ENCODE data around the gene FSTL4. TPM values are rescaled to one million over a fixed set of nuclear protein-coding genes. Genes with fewer than 3 reads are reported as not detected.

The FSTL4 gene
- total RNA-seq, 1 donor from 2014 or later = 0.07 TPM

GRCh38 chr5:133365738-133366137, 246.6 kb downstream of the FSTL4 start:
- H3K9me3 Mint-ChIP-seq (ENCODE audit: low read depth) = no peaks in the 10 kb centered on the region
- H3K4me1 Mint-ChIP-seq (ENCODE audit: low read depth) = no peaks in the 10 kb centered on the region
- peaks cover 29% of the 10 kb centered on the region for H3K27me3 Mint-ChIP-seq (ENCODE audit: low read depth)
- no peak overlapping the region for H3K27ac Mint-ChIP-seq (ENCODE audit: unreplicated experiment)
- no peak for DNase-seq (ENCODE audit: low spot score)
- no peak overlapping the region for H3K4me3 Mint-ChIP-seq (ENCODE audit: unreplicated experiment)
- TF ChIP-seq CTCF (IDR thresholded peaks at IDR 0.05) = no peak
- H3K36me3 Mint-ChIP-seq (ENCODE audit: low read depth) = no peaks in the 10 kb centered on the region

GRCh38 chr5:133364936-133365707, 247.2 kb downstream of the FSTL4 start:
- peaks cover 35% of the 10 kb centered on the region for H3K27me3 Mint-ChIP-seq (ENCODE audit: low read depth)
- no peaks in the 10 kb centered on the region for H3K4me1 Mint-ChIP-seq (ENCODE audit: low read depth)
- H3K27ac Mint-ChIP-seq (ENCODE audit: unreplicated experiment) = no peak overlapping the region

GRCh38 chr5:133363807-133364587, 248.3 kb downstream of the FSTL4 start:
- no peaks in the 10 kb centered on the region for H3K9me3 Mint-ChIP-seq (ENCODE audit: low read depth)
- H3K4me1 Mint-ChIP-seq (ENCODE audit: low read depth) = no peaks in the 10 kb centered on the region
- H3K27ac Mint-ChIP-seq (ENCODE audit: unreplicated experiment) = no peak overlapping the region
- DNase-seq (ENCODE audit: low spot score) = no peak
- H3K4me3 Mint-ChIP-seq (ENCODE audit: unreplicated experiment) = no peak overlapping the region
- no peak for TF ChIP-seq CTCF (IDR thresholded peaks at IDR 0.05)
- H3K27me3 Mint-ChIP-seq (ENCODE audit: low read depth) = peaks cover 42% of the 10 kb centered on the region
- no peaks in the 10 kb centered on the region for H3K36me3 Mint-ChIP-seq (ENCODE audit: low read depth)

More at GRCh38 chr5:133364936-133365707, 247.2 kb downstream of the FSTL4 start:
- Mint-ChIP-seq H3K4me3 (ENCODE audit: unreplicated experiment) (no peak overlapping the region), H3K9me3 (ENCODE audit: low read depth) (no peaks in the 10 kb centered on the region), H3K36me3 (ENCODE audit: low read depth) (no peaks in the 10 kb centered on the region)
- DNase-seq (ENCODE audit: low spot score) = no peak
- peak; percentile 53 for TF ChIP-seq CTCF (IDR thresholded peaks at IDR 0.05)

GRCh38 chr5:133362438-133362837, 249.9 kb downstream of the FSTL4 start:
- no peak for TF ChIP-seq CTCF (IDR thresholded peaks at IDR 0.05)
- DNase-seq (ENCODE audit: low spot score) = no peak
- peaks cover 40% of the 10 kb centered on the region for H3K27me3 Mint-ChIP-seq (ENCODE audit: low read depth)
- H3K9me3 Mint-ChIP-seq (ENCODE audit: low read depth) = no peaks in the 10 kb centered on the region
- no peaks in the 10 kb centered on the region for H3K4me1 Mint-ChIP-seq (ENCODE audit: low read depth)
- no peaks in the 10 kb centered on the region for H3K36me3 Mint-ChIP-seq (ENCODE audit: low read depth)
- no peak overlapping the region for H3K27ac Mint-ChIP-seq (ENCODE audit: unreplicated experiment)
- no peak overlapping the region for H3K4me3 Mint-ChIP-seq (ENCODE audit: unreplicated experiment)

- no peak overlapping the region for H3K27ac Mint-ChIP-seq (ENCODE audit: unreplicated experiment)
- peaks cover 41% of the 10 kb centered on the region for H3K27me3 Mint-ChIP-seq (ENCODE audit: low read depth)
- no peak for TF ChIP-seq CTCF (IDR thresholded peaks at IDR 0.05)
- no peak overlapping the region for H3K4me3 Mint-ChIP-seq (ENCODE audit: unreplicated experiment)
- DNase-seq (ENCODE audit: low spot score) = no peak
- H3K4me1 Mint-ChIP-seq (ENCODE audit: low read depth) = no peaks in the 10 kb centered on the region
- no peaks in the 10 kb centered on the region for H3K36me3 Mint-ChIP-seq (ENCODE audit: low read depth)
- no peaks in the 10 kb centered on the region for H3K9me3 Mint-ChIP-seq (ENCODE audit: low read depth)
Measured at GRCh38 chr5:133361922-133362321, 250.4 kb downstream of the FSTL4 start.
